GM19455 (cell line): ENCODE results near the gene FZD8.

Experiments
- ATAC-seq: cut with Tn5 transposase; IDR thresholded peaks from one replicate; pipeline ENCODE4 v1.9.1; 2021; ENCODE audit not compliant: unreplicated experiment

Gene FZD8

GRCh38 chr10:35606430-35606829 lies 35.7 kb downstream of the FZD8 start:
- ATAC-seq, result no peak

GRCh38 chr10:35605191-35605590 lies 36.9 kb downstream of the FZD8 start, which contains the start of gene GJD4:
Gene GJD4 (plus strand): TSS chr10:35605341. CDS start chr10:35605568, 227 bp downstream.
- no peak for ATAC-seq

- ATAC-seq, result no peak
Measured at GRCh38 chr10:35600193-35600592, 41.9 kb downstream of the FZD8 start.

- ATAC-seq, result no peak
Measured at GRCh38 chr10:35598379-35598778, 43.7 kb downstream of the FZD8 start.

- no peak for ATAC-seq
Measured at GRCh38 chr10:35595106-35595505, 47.0 kb downstream of the FZD8 start.

GRCh38 chr10:35594115-35595079 lies 47.7 kb downstream of the FZD8 start:
- ATAC-seq, result no peak

GRCh38 chr10:35592441-35592840 lies 49.7 kb downstream of the FZD8 start:
- ATAC-seq, result no peak

- no peak for ATAC-seq
Measured at GRCh38 chr10:35588836-35589235, 53.3 kb downstream of the FZD8 start.
